Glutamatergic neuron (in vitro differentiated cells): ENCODE measurements around the gene PTPRE. TPM values are rescaled to one million over a fixed set of nuclear protein-coding genes. Genes with fewer than 3 reads are reported as not detected.

Source experiments
- DNase-seq: peaks from one replicate; pipeline ENCODE4 v3.0.0; 2022
- H3K27ac Mint-ChIP-seq: one replicate; pipeline ENCODE4 v1.8.0; 2020; ENCODE audit warnings: mild to moderate bottlenecking, mixed read lengths, inconsistent platforms; ENCODE audit not compliant: unreplicated experiment
- H3K27me3 Mint-ChIP-seq: one replicate; pipeline ENCODE4 v1.8.0; 2020; ENCODE audit warnings: mild to moderate bottlenecking, moderate library complexity, mixed read lengths, inconsistent platforms; ENCODE audit not compliant: unreplicated experiment
- H3K36me3 Mint-ChIP-seq: one replicate; pipeline ENCODE4 v1.8.0; 2020; ENCODE audit warnings: mild to moderate bottlenecking, mixed read lengths, inconsistent platforms; ENCODE audit not compliant: unreplicated experiment
- H3K4me1 Mint-ChIP-seq: one replicate; pipeline ENCODE4 v1.8.0; 2020; ENCODE audit warnings: mild to moderate bottlenecking, low read depth, mixed read lengths, inconsistent platforms; ENCODE audit not compliant: unreplicated experiment
- H3K4me3 Mint-ChIP-seq: one replicate; pipeline ENCODE4 v1.8.0; 2020; ENCODE audit warnings: mild to moderate bottlenecking, mixed read lengths, inconsistent platforms; ENCODE audit not compliant: unreplicated experiment
- H3K9me3 Mint-ChIP-seq: one replicate; pipeline ENCODE4 v1.8.0; 2020; ENCODE audit warnings: mild to moderate bottlenecking, moderate library complexity, mixed read lengths, inconsistent platforms; ENCODE audit not compliant: unreplicated experiment
- total RNA-seq: library from RNA; stranded (reverse); fragmentation: NEBNext Ultra II Directional; extraction: Animal tissue kit (Norgen Biotek cat#: 25700); gene quantifications from one replicate; pipeline ENCODE4 v1.2.1, GENCODE V29; 2021; ENCODE audit not compliant: unreplicated experiment
- TF ChIP-seq, protein P1 (sequence below): fragments of 200-600 bp; sonication (generic); IDR thresholded peaks from one replicate; pipeline ENCODE4 v1.5.0; 2021; ENCODE audit not compliant: partially characterized antibody, unreplicated experiment

The PTPRE gene
- total RNA-seq, 1 donor from 2014 or later = 2.6 TPM

DNA sequence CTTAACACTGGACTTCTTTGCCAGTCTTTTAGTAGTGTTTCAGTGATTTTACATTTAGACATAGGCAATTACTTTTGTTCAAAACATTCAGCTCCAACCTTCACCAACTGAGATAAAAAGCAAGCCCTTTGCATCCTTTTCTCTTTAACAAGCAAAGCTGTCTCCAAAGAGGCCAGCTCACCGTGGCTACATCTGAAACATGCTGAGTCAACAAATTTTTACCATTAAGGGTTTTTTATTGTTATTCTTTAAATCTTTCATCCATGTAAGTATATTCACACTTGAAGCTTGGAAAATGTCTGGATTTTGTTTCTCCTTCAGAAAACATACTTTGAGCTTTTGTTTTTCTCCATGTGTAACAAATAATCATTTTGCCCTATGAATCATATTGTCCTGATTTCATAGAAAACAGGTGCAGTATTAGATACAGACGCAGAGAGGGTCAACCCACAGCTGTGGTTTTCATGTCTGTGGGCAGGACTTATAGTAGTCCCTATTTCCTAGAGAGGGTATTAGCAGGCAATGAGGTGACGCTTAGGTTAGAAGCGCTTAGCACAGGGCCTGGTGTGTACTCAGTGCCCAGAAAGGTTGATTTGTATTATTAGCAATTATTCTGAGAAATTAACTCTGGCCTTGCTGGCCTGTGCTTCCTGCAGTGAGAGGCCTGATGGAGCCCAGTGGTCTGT lies 119.9 kb downstream of the PTPRE start:
- no peak overlapping the region for H3K27ac Mint-ChIP-seq
- peaks cover 2% of the 10 kb centered on the region for H3K27me3 Mint-ChIP-seq
- peaks cover 4% of the 10 kb centered on the region for H3K4me1 Mint-ChIP-seq
- H3K9me3 Mint-ChIP-seq = no peaks in the 10 kb centered on the region
- DNase-seq = no peak
- no peaks in the 10 kb centered on the region for H3K36me3 Mint-ChIP-seq
- no peak overlapping the region for H3K4me3 Mint-ChIP-seq
- TF ChIP-seq, protein P1, sequence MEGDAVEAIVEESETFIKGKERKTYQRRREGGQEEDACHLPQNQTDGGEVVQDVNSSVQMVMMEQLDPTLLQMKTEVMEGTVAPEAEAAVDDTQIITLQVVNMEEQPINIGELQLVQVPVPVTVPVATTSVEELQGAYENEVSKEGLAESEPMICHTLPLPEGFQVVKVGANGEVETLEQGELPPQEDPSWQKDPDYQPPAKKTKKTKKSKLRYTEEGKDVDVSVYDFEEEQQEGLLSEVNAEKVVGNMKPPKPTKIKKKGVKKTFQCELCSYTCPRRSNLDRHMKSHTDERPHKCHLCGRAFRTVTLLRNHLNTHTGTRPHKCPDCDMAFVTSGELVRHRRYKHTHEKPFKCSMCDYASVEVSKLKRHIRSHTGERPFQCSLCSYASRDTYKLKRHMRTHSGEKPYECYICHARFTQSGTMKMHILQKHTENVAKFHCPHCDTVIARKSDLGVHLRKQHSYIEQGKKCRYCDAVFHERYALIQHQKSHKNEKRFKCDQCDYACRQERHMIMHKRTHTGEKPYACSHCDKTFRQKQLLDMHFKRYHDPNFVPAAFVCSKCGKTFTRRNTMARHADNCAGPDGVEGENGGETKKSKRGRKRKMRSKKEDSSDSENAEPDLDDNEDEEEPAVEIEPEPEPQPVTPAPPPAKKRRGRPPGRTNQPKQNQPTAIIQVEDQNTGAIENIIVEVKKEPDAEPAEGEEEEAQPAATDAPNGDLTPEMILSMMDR = no peak

DNA sequence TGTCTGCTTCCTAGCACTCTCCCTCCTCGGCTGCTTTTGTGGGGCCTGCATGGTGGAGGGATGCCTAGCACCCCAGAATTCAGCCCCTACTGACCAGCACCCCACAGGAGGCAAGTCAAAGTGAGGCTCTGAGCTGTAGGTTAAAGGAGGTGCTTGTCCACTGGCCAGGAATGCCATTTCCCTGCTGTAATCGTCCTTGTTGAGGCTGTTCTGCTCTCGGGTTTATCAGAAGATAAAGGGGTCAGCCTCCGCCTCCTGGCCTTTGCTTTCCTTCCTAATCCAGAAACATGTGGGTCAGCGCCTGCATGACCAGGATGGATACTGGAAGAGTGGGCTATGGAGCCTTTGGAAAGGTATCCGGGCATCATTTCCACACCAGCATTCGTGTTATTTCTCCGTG lies 120.4 kb downstream of the PTPRE start:
- Mint-ChIP-seq H3K4me3 (no peak overlapping the region), H3K9me3 (no peaks in the 10 kb centered on the region), H3K36me3 (no peaks in the 10 kb centered on the region), H3K27me3 (peaks cover 2% of the 10 kb centered on the region), H3K4me1 (peaks cover 4% of the 10 kb centered on the region), H3K27ac (no peak overlapping the region)
- no peak for DNase-seq
- TF ChIP-seq, protein P1 = no peak

DNA sequence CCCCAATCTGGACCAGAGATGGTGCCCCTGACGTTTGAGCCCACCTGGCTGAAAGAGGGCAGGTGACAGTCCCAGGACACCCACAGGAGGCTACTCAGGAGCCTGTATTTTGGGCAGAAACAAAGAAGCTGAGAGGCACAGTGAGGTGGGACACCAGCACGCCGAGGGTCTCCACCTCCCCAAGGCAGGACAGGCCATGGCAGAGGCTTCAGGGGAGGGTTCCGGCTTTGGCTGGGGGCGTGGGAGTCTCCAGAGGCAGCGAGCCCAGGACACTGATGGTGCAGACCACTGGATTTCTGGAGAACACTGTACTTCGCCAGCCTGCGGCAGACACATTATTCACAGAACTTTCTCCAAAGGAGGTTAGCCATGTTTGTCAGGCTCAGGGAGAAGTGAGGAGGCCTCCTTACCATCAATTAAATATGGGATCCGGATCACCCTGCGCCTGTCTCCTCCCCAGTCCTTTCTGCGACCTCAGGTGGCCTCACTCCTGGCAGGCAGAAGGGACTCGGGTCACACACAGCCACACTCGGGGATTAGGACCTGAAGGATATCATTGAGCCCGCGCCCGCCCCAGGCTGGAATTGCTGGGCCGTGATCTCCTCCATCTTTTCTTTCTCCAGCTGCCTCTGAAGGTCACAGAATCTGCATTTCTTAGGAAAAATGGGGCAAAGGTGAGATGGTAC lies 121.1 kb downstream of the PTPRE start:
- DNase-seq = no peak
- Mint-ChIP-seq H3K4me1 (peaks cover 4% of the 10 kb centered on the region), H3K4me3 (no peak overlapping the region), H3K9me3 (no peaks in the 10 kb centered on the region), H3K27me3 (peaks cover 2% of the 10 kb centered on the region), H3K36me3 (no peaks in the 10 kb centered on the region), H3K27ac (no peak overlapping the region)
- TF ChIP-seq, protein P1 = no peak

DNA sequence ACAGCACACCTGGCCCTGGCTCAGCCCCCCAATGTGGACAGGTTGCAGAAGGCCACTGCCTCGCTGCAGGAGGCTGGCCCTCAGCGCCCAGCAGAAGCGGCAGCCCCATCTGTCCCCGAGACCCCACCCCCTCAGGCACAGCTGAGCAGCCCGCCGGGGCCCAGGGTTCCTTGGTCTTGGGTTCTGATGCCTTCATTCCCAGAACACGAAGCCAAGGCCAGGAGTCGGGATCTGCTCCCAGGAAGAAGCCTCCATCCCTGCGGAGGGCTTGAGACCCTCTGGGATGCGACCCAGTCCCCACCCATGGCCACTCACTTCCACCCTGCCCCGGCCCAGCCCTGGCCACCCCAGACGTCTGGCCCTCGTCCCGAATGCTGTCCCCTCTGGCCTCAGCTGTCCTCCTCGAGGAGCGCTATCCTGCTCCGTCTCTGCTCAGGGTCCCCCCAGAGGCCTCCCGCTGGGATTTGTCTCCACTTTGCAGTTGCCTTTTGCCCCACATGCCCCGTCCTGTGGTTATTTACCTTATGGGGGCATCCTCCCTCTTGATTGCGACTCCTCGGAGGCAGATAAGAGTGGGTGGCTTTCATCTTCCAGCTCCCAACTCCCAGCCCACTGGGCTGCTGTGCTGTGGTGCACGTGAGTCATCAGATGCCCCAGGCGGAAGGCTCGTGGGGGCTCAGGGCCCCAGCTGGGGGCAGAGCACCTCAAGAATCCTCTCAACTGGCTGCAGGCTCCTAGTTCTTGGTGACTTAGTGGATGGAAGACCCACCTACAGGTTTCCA lies 121.8 kb downstream of the PTPRE start:
- H3K36me3 Mint-ChIP-seq = no peaks in the 10 kb centered on the region
- H3K9me3 Mint-ChIP-seq = no peaks in the 10 kb centered on the region
- no peak overlapping the region for H3K4me3 Mint-ChIP-seq
- H3K27me3 Mint-ChIP-seq = peaks cover 2% of the 10 kb centered on the region
- H3K4me1 Mint-ChIP-seq = peaks cover 4% of the 10 kb centered on the region
- TF ChIP-seq, protein P1 = no peak
- DNase-seq = no peak
- no peak overlapping the region for H3K27ac Mint-ChIP-seq
